ENCODE results near the gene ASPA. TPM values are rescaled to one million over a fixed set of nuclear protein-coding genes. Genes with fewer than 3 reads are reported as not detected.
"Not testable (repeated sequence)": the region's sequence is repeated elsewhere in the genome, so short reads cannot be mapped to it uniquely, and the experiment has no call there.

The ASPA gene
- total RNA-seq, 1 donor from 2014 or later, result 1.4 TPM

- DNase-seq, result no peak
Measured at GRCh38 chr17:3507869-3508268, 32.1 kb downstream of the ASPA start.

GRCh38 chr17:3510090-3510489, 34.3 kb downstream of the ASPA start:
- no peak for DNase-seq

GRCh38 chr17:3511852-3512504, 36.2 kb downstream of the ASPA start:
- DNase-seq, result no peak

- peak; percentile 72 for DNase-seq
Measured at GRCh38 chr17:3512505-3513171, 36.8 kb downstream of the ASPA start.

GRCh38 chr17:3513305-3514035, 37.7 kb downstream of the ASPA start:
- no peak for DNase-seq

- not testable (repeated sequence) for DNase-seq
Measured at GRCh38 chr17:3514167-3514566, 38.4 kb downstream of the ASPA start.

- no peak for DNase-seq
Measured at GRCh38 chr17:3514873-3515272, 39.1 kb downstream of the ASPA start.

GRCh38 chr17:3519472-3519871, 43.7 kb downstream of the ASPA start:
- DNase-seq, result not testable (repeated sequence)

GRCh38 chr17:3524024-3524423, 48.2 kb downstream of the ASPA start:
- DNase-seq, result no peak

- no peak for DNase-seq
Measured at GRCh38 chr17:3526491-3526890, 50.7 kb downstream of the ASPA start.

GRCh38 chr17:3526971-3527370, 51.2 kb downstream of the ASPA start:
- DNase-seq, result no peak

- no peak for DNase-seq
Measured at GRCh38 chr17:3527468-3527867, 51.7 kb downstream of the ASPA start.

GRCh38 chr17:3527896-3528295, 52.1 kb downstream of the ASPA start:
- no peak for DNase-seq

GRCh38 chr17:3528403-3528851, 52.6 kb downstream of the ASPA start:
- DNase-seq, result no peak

GRCh38 chr17:3528880-3529511, 53.2 kb downstream of the ASPA start:
- peak; percentile 20 for DNase-seq

GRCh38 chr17:3529817-3530741, 54.3 kb downstream of the ASPA start:
- DNase-seq, result peak; percentile 36

- DNase-seq, result peak; percentile 91
Measured at GRCh38 chr17:3531266-3532101, 55.7 kb downstream of the ASPA start.

- DNase-seq, result no peak
Measured at GRCh38 chr17:3532106-3532858, 56.5 kb downstream of the ASPA start.

- no peak for DNase-seq
Measured at GRCh38 chr17:3532859-3533142, 57.0 kb downstream of the ASPA start.

GRCh38 chr17:3533752-3534151, 58.0 kb downstream of the ASPA start:
- no peak for DNase-seq
